Gastrocnemius medialis (tissue), 4 donors: ENCODE results near the gene IGF1R. TPM values are rescaled to one million over a fixed set of nuclear protein-coding genes. Genes with fewer than 3 reads are reported as not detected.

Experiments
- ATAC-seq, 2 donors: fragments of 150-250 bp; one replicate each; pipeline ENCODE4 v1.9.1; 2016
- DNase-seq, 2 donors: peaks; one replicate each; pipeline ENCODE4 v3.0.0-alpha.2; 2019
- H3K27ac ChIP-seq, 4 donors: fragments of 200-600 bp; sonication (generic); 1 replicate in 1 of 4; 2 replicates in 3 of 4; pipeline ENCODE4 v1.5.1; 2016 to 2018; ENCODE audit warnings: mild to moderate bottlenecking in 2 of 4, moderate library complexity in 1 of 4
- H3K27me3 ChIP-seq, 3 donors: fragments of 200-600 bp; sonication (generic) in 2 of 3; 1 replicate in 1 of 3; 2 replicates in 2 of 3; pipeline versions ENCODE4 v1.5.1 to v1.6.0; 2016 to 2019; ENCODE audit warnings: mild to moderate bottlenecking in 1 of 3, moderate library complexity in 1 of 3
- H3K36me3 ChIP-seq, 2 donors: fragments of 200-600 bp; sonication (generic) in 1 of 2; one replicate each; pipeline ENCODE4 v1.5.1; 2017 to 2018
- H3K4me1 ChIP-seq, 2 donors: fragments of 200-600 bp; sonication (generic) in 1 of 2; one replicate each; pipeline ENCODE4 v1.5.1; 2016 to 2017; ENCODE audit warnings: mild to moderate bottlenecking in 2 of 2
- H3K4me3 ChIP-seq, 4 donors: fragments of 200-600 bp; sonication (generic) in 3 of 4; 1 replicate in 1 of 4; 2 replicates in 3 of 4; pipeline ENCODE4 v1.5.1; 2016 to 2019; ENCODE audit warnings: mild to moderate bottlenecking in 2 of 4
- H3K9me3 ChIP-seq, 3 donors: fragments of 200-600 bp; sonication (generic) in 2 of 3; 1 replicate in 1 of 3; 2 replicates in 2 of 3; pipeline ENCODE4 v1.5.1; 2016 to 2019
- POLR2A ChIP-seq, 2 donors: fragments of 450-650 bp; IDR thresholded peaks; one replicate each; pipeline ENCODE4 v1.6.1; 2017; ENCODE audit warnings: antibody characterized with exemption in 2 of 2, mild to moderate bottlenecking in 2 of 2, moderate library complexity in 2 of 2
- in situ Hi-C, 4 donors: fragments of 200-750 bp; cut with MboI; loops; one replicate each; pipeline versions ENCODE4 v1.15.0 to v1.8.0; 2017; ENCODE audit warnings: low sequenced_read_pairs in 4 of 4
- intact Hi-C: fragments of 100-400 bp; cut with DNase I; formaldehyde crosslinking; loops from one replicate; pipeline ENCODE4 v1.15.1; 2023; ENCODE audit warnings: low total_unique reads
- total RNA-seq, 4 donors: library from RNA; depleted of rRNA; stranded (reverse); fragments of >200 nt; gene quantifications; one replicate each; pipeline versions ENCODE4 v1.1.0 to v1.2.3, GENCODE V29; 2016
- TF ChIP-seq, protein P1 (sequence below), 5 experiments: fragments of 450-650 bp in 3 of 5; fragments of 200-600 bp in 2 of 5; sonication (generic) in 2 of 5; IDR thresholded peaks in 4 of 5; conservative IDR thresholded peaks in 1 of 5; 1 replicate in 4 of 5; 2 replicates in 1 of 5; pipeline ENCODE4 v1.5.1; 2016 to 2019; ENCODE audit warnings: antibody characterized with exemption in 5 of 5, mild to moderate bottlenecking in 3 of 5, moderate library complexity in 3 of 5

The IGF1R gene
- total RNA-seq, 4 donors from 2014 or later, result 10.1 to 50.4 (median 12.3) TPM

DNA sequence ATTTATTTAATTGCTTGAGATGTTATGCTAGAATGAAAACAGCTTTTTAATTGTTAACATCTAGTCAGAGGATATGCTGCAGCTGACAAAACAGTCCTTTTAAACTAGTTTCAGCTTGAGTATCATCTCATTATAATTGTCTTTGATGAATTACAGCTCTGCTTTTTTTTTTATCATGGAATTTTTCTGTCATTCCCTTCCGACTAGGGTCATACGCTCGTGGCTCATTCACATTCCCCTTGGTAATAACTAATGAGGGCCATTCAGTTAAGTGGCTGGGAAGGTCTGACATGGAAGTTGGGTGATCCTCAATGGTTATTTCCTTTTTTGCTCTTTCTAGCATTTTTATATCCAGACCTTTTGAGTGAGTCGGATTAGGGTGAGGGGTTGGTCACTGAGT, 282.2 kb downstream of the IGF1R start:
- intact Hi-C loops, result no loop called here
- DNase-seq (no peak), ATAC-seq (no peak)
- TF ChIP-seq POLR2A (IDR thresholded peaks at IDR 0.05), result no peak
- TF ChIP-seq, protein P1, sequence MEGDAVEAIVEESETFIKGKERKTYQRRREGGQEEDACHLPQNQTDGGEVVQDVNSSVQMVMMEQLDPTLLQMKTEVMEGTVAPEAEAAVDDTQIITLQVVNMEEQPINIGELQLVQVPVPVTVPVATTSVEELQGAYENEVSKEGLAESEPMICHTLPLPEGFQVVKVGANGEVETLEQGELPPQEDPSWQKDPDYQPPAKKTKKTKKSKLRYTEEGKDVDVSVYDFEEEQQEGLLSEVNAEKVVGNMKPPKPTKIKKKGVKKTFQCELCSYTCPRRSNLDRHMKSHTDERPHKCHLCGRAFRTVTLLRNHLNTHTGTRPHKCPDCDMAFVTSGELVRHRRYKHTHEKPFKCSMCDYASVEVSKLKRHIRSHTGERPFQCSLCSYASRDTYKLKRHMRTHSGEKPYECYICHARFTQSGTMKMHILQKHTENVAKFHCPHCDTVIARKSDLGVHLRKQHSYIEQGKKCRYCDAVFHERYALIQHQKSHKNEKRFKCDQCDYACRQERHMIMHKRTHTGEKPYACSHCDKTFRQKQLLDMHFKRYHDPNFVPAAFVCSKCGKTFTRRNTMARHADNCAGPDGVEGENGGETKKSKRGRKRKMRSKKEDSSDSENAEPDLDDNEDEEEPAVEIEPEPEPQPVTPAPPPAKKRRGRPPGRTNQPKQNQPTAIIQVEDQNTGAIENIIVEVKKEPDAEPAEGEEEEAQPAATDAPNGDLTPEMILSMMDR (IDR thresholded peaks at IDR 0.05 in 4 of 5, conservative IDR thresholded peaks at IDR 0.05 in 1 of 5), result no peak
- Histone ChIP-seq H3K4me1 (peaks cover 13 to 14% of the 10 kb centered on the region in 2 donors), H3K36me3 (peaks cover 0 to 24% of the 10 kb centered on the region in 2 donors), H3K4me3 (no peak overlapping the region), H3K9me3 (no peaks in the 10 kb centered on the region), H3K27me3 (no peaks in the 10 kb centered on the region), H3K27ac (no peak overlapping the region)
- in situ Hi-C loops, result no loop called here

DNA sequence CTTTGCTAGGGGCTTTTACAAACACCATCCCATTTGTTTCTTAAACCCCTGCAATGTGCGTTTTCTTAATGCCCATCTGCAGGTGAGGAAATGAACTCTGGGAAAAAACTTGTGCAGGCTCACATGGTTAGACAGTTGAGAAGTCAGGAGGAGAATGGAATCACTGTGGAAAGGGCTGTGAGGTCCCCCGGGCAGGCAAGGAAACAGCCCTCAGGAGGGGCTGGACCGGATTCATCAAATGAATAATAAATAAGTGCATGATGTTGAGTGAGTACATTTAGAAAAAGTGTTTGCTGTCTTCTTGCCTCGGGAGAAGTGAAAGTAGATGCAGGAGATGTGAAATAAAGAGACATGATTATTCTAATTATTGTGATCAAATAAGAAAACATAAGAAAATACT, 282.7 kb downstream of the IGF1R start:
- Histone ChIP-seq H3K27ac (no peak overlapping the region), H3K4me3 (no peak overlapping the region), H3K36me3 (peaks cover 0 to 24% of the 10 kb centered on the region in 2 donors), H3K4me1 (peaks cover 14 to 16% of the 10 kb centered on the region in 2 donors), H3K9me3 (no peaks in the 10 kb centered on the region), H3K27me3 (no peaks in the 10 kb centered on the region)
- in situ Hi-C loops (no loop called here), intact Hi-C loops (no loop called here)
- no peak for TF ChIP-seq POLR2A (IDR thresholded peaks at IDR 0.05)
- TF ChIP-seq, protein P1 (IDR thresholded peaks at IDR 0.05 in 4 of 5, conservative IDR thresholded peaks at IDR 0.05 in 1 of 5), result no peak
- no peak for ATAC-seq
- DNase-seq, result no peak

DNA sequence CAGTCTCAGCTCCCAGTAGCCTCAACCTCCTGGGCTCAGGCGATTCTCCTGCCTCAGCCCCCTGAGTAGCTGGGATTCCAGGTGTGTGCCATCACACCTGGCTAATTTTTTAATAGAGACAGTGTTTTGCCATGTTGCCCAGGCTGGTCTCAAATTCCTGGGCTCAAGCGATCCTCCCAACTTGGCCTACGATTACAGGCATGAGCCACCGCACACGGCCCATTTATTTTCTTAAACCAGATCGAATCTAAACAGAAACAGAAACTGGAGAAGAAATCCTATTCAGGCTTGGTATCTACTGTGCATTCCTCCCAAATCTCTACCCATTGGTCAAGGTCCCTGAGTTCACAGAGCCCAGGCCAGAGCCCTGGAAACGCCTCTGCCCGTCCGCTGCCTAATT, 285.1 kb downstream of the IGF1R start:
- Histone ChIP-seq H3K27me3 (no peaks in the 10 kb centered on the region), H3K36me3 (peaks cover 0 to 30% of the 10 kb centered on the region in 2 donors), H3K9me3 (no peaks in the 10 kb centered on the region), H3K27ac (no peak overlapping the region), H3K4me1 (peaks cover 4 to 10% of the 10 kb centered on the region in 2 donors), H3K4me3 (no peak overlapping the region)
- TF ChIP-seq, protein P1 (IDR thresholded peaks at IDR 0.05 in 4 of 5, conservative IDR thresholded peaks at IDR 0.05 in 1 of 5), result no peak
- TF ChIP-seq POLR2A (IDR thresholded peaks at IDR 0.05), result no peak
- DNase-seq, result no peak
- in situ Hi-C loops, result no loop called here
- no peak for ATAC-seq
- intact Hi-C loops, result no loop called here

DNA sequence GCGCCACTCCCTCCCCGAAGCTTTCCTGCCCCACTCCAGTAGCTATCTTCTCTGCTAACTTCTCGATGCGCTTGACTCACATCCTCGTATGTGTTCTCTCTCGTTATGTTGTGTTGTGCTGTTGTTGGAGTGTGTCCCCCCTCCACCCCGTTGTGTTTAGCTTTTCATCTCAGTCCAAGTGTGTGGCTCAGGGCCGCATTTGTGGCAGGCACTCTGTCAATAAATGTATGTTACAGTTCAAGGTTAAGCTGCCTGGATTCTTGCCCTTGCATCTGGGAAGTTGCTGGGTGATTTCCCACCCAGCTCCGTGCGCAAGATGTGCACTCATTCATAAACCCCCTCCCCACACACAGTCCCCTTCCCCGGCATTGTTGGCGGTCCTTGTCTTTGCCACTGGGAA, 287.4 kb downstream of the IGF1R start:
- intact Hi-C loops, result no loop called here
- in situ Hi-C loops, result no loop called here
- DNase-seq, result no peak
- peaks cover 0 to 42% of the 10 kb centered on the region in 2 donors for H3K36me3 ChIP-seq
- no peak for ATAC-seq
- no peaks in the 10 kb centered on the region for H3K9me3 ChIP-seq
- H3K4me3 ChIP-seq, result no peak overlapping the region
- TF ChIP-seq POLR2A (IDR thresholded peaks at IDR 0.05), result no peak
- TF ChIP-seq, protein P1 (IDR thresholded peaks at IDR 0.05 in 4 of 5, conservative IDR thresholded peaks at IDR 0.05 in 1 of 5), result no peak
- no peak overlapping the region for H3K27ac ChIP-seq
- no peaks in the 10 kb centered on the region for H3K27me3 ChIP-seq
- peaks cover 4 to 10% of the 10 kb centered on the region in 2 donors for H3K4me1 ChIP-seq
